Measurements from ENCODE around the gene YBX2. TPM values are rescaled to one million over a fixed set of nuclear protein-coding genes. Genes with fewer than 3 reads are reported as not detected.

YBX2 gene
- total RNA-seq, 1 experiment from 2014 or later: 24.0 TPM

GRCh38 chr17:7281953-7282751, 12.3 kb downstream of the YBX2 start:
- Histone ChIP-seq H3K9ac (ENCODE audit: extremely low read depth, insufficient read length, low read length) (peak overlapping the region; percentile 41), H4K5ac (ENCODE audit: insufficient read length, low read depth, low read length) (no peak overlapping the region), H3K27ac (ENCODE audit: insufficient read length, low read depth, low read length) (no peak overlapping the region), H2BK20ac (ENCODE audit: low read depth, low read length, poor library complexity, severe bottlenecking) (no peak overlapping the region), H4K20me1 (ENCODE audit: control insufficient read depth, insufficient read depth, insufficient read length) (no peaks in the 10 kb centered on the region), H3K9me3 (ENCODE audit: control insufficient read depth, low read depth, low read length) (no peaks in the 10 kb centered on the region), H3K23me2 (ENCODE audit: insufficient read length, low read depth, low read length, poor library complexity, severe bottlenecking) (peaks cover 12% of the 10 kb centered on the region), H3K4me2 (ENCODE audit: insufficient read depth, insufficient read length, low read length) (peak overlapping the region; percentile 75), H3K79me2 (ENCODE audit: insufficient read depth, low read length) (no peaks in the 10 kb centered on the region), H3K23ac (ENCODE audit: insufficient read length, low read depth, low read length) (no peak overlapping the region), H3K4me1 (ENCODE audit: insufficient read depth, low read length) (peaks cover 4% of the 10 kb centered on the region; the same call in 1 of the 2 replicates), H2BK120ac (ENCODE audit: low read depth, low read length, poor library complexity, severe bottlenecking) (no peak overlapping the region), H3K18ac (ENCODE audit: insufficient read length, low read depth, low read length) (no peak overlapping the region), H3K56ac (ENCODE audit: insufficient read length, low read depth, low read length) (no peak overlapping the region), H3K4ac (ENCODE audit: low read depth, low read length) (no peak overlapping the region), H4K8ac (replicated peaks; ENCODE audit: insufficient read length, low read depth, low read length) (no peak overlapping the region), H2BK15ac (ENCODE audit: low read depth, low read length) (no peak overlapping the region), H2BK5ac (ENCODE audit: insufficient read length, low read length) (no peak overlapping the region), H3K79me1 (ENCODE audit: insufficient read depth, low read depth, low read length, poor library complexity, severe bottlenecking) (no peaks in the 10 kb centered on the region), H3K27me3 (ENCODE audit: insufficient read depth, low read length) (no peaks in the 10 kb centered on the region), H2AK5ac (ENCODE audit: insufficient read length, low read length) (no peak overlapping the region), H4K91ac (ENCODE audit: insufficient read length, low read depth, low read length) (no peak overlapping the region), H3K14ac (ENCODE audit: insufficient read depth, low read length) (peak overlapping the region; percentile 55; the same call in 1 of the 2 replicates), H2BK12ac (ENCODE audit: insufficient read length, low read depth, low read length) (no peak overlapping the region), H3T11ph (ENCODE audit: low read length) (no peak overlapping the region), H2AFZ (ENCODE audit: low read length) (no peak overlapping the region)
- peak overlapping the region; percentile 76 to 92 for H3K4me3 Mint-ChIP-seq
- no CpG with 5 or more reads among the region's 43 CpGs for WGBS (ENCODE audit: extremely low coverage, insufficient read length, low lambda C conversion rate)
- DNase-seq: peak; percentile 64
- no peak overlapping the region for H3K27ac Mint-ChIP-seq
- peaks cover 2 to 16% (median 11%) of the 10 kb centered on the region in 3 experiments; a peak in 5 of 7 replicates for H3K36me3 Mint-ChIP-seq (ENCODE audit: insufficient read depth in 1 of 3, low read depth in 3 of 3)
- H3K4me1 Mint-ChIP-seq: peaks cover 16 to 23% of the 10 kb centered on the region in 2 experiments
- H3K9me3 Mint-ChIP-seq: no peaks in the 10 kb centered on the region
- H3K27me3 Mint-ChIP-seq (ENCODE audit: low read depth): peaks cover 13% of the 10 kb centered on the region
- no peak for TF ChIP-seq CTCF (conservative IDR thresholded peaks at IDR 0.05)

Measured in H9 (cell line).